Measurements from ENCODE around the gene AIDA. TPM values are rescaled to one million over a fixed set of nuclear protein-coding genes. Genes with fewer than 3 reads are reported as not detected.
"Not testable (repeated sequence)": the region's sequence is repeated elsewhere in the genome, so short reads cannot be mapped to it uniquely, and the experiment has no call there.

Gene AIDA
- total RNA-seq, 4 donors from 2014 or later, result 79.3 to 119 (median 108) TPM

GRCh38 chr1:222691016-222691415 lies 21.3 kb downstream of the AIDA start:
- WGBS, 2 donors (ENCODE audit: low coverage in 1 of 2), result 92% methylated on average over 1 of the region's 1 CpG; no CpG with 5 or more reads in 1 of the 2 donors

GRCh38 chr1:222680080-222680479 lies 32.2 kb downstream of the AIDA start:
- ATAC-seq, result no peak
- Histone ChIP-seq H3K4me1 (no peaks in the 10 kb centered on the region), H3K36me3 (peaks cover 5 to 55% of the 10 kb centered on the region in 2 donors), H3K9me3 (no peaks in the 10 kb centered on the region), H3K27ac (no peak overlapping the region), H3K4me3 (no peak overlapping the region), H3K27me3 (no peaks in the 10 kb centered on the region)
- 60% methylated on average over 1 of the region's 1 CpG; no CpG with 5 or more reads in 1 of the 2 donors for WGBS, 2 donors (ENCODE audit: low coverage in 1 of 2)
- no peak for TF ChIP-seq POLR2A (IDR thresholded peaks at IDR 0.05)

More at GRCh38 chr1:222691016-222691415, 21.3 kb downstream of the AIDA start:
- no peaks in the 10 kb centered on the region for H3K27me3 ChIP-seq
- no peaks in the 10 kb centered on the region for H3K9me3 ChIP-seq
- no peak overlapping the region for H3K27ac ChIP-seq
- TF ChIP-seq EP300 (IDR thresholded peaks at IDR 0.05) (no peak), CTCF (IDR thresholded peaks at IDR 0.05) (no peak), POLR2A (IDR thresholded peaks at IDR 0.05) (no peak), POLR2AphosphoS5 (IDR thresholded peaks at IDR 0.05) (no peak)
- H3K4me1 ChIP-seq, result no peaks in the 10 kb centered on the region
- H3K36me3 ChIP-seq, result peaks cover 5 to 51% of the 10 kb centered on the region in 2 donors
- ATAC-seq, result no peak
- H3K4me3 ChIP-seq, result no peak overlapping the region

- H3K36me3 ChIP-seq, result peaks cover 8 to 74% of the 10 kb centered on the region in 2 donors
Observed at GRCh38 chr1:222670110-222670509, 42.2 kb downstream of the AIDA start.

GRCh38 chr1:222669107-222669506 lies 43.2 kb downstream of the AIDA start:
- peak; percentile 52 for ATAC-seq
- 67% methylated on average over 1 of the region's 2 CpGs; no CpG with 5 or more reads in 1 of the 2 donors for WGBS, 2 donors (ENCODE audit: low coverage in 1 of 2)

More at GRCh38 chr1:222670110-222670509, 42.2 kb downstream of the AIDA start:
- Histone ChIP-seq H3K27ac (peak overlapping the region in 2 of 4 donors; percentile 5 to 44), H3K9me3 (no peaks in the 10 kb centered on the region), H3K4me3 (no peak overlapping the region), H3K27me3 (no peaks in the 10 kb centered on the region), H3K4me1 (peaks cover 0 to 22% (median 0%) of the 10 kb centered on the region in 3 donors)
- TF ChIP-seq EP300 (IDR thresholded peaks at IDR 0.05) (no peak), CTCF (IDR thresholded peaks at IDR 0.05) (no peak), POLR2A (IDR thresholded peaks at IDR 0.05) (no peak), POLR2AphosphoS5 (IDR thresholded peaks at IDR 0.05) (no peak)
- no peak for ATAC-seq
- WGBS, 2 donors (ENCODE audit: low coverage in 1 of 2), result 77 to 100% methylated on average over 1 of the region's 1 CpG

GRCh38 chr1:222668184-222668583 lies 44.1 kb downstream of the AIDA start:
- not testable (repeated sequence) for H3K27me3 ChIP-seq, H3K9me3 ChIP-seq, H3K4me3 ChIP-seq, ATAC-seq
- no CpG with 5 or more reads among the region's 4 CpGs for WGBS, 2 donors (ENCODE audit: low coverage in 1 of 2)
- Histone ChIP-seq H3K36me3 (peaks cover 16 to 74% of the 10 kb centered on the region in 2 donors), H3K27ac (peak overlapping the region in 1 of 4 donors; percentile 55), H3K4me1 (peaks cover 0 to 22% (median 0%) of the 10 kb centered on the region in 3 donors)

More at GRCh38 chr1:222669107-222669506, 43.2 kb downstream of the AIDA start:
- not testable (repeated sequence) for H3K4me3 ChIP-seq, H3K9me3 ChIP-seq, H3K27me3 ChIP-seq, H3K27ac ChIP-seq
- H3K36me3 ChIP-seq, result peaks cover 16 to 74% of the 10 kb centered on the region in 2 donors
- H3K4me1 ChIP-seq, result peaks cover 0 to 22% (median 0%) of the 10 kb centered on the region in 3 donors

GRCh38 chr1:222665964-222666363 lies 46.3 kb downstream of the AIDA start:
- TF ChIP-seq POLR2A (IDR thresholded peaks at IDR 0.05), result no peak
- no peak for TF ChIP-seq CTCF (IDR thresholded peaks at IDR 0.05)
- no peak for TF ChIP-seq EP300 (IDR thresholded peaks at IDR 0.05)
- no peak for TF ChIP-seq POLR2AphosphoS5 (IDR thresholded peaks at IDR 0.05)
- Histone ChIP-seq H3K9me3 (no peaks in the 10 kb centered on the region), H3K4me3 (no peak overlapping the region), H3K27me3 (no peaks in the 10 kb centered on the region), H3K4me1 (peaks cover 0 to 18% (median 0%) of the 10 kb centered on the region in 3 donors), H3K27ac (peak overlapping the region in 1 of 4 donors; percentile 21), H3K36me3 (peaks cover 23 to 74% of the 10 kb centered on the region in 2 donors)
- ATAC-seq, result no peak
- WGBS, 2 donors (ENCODE audit: low coverage in 1 of 2), result 81 to 83% methylated on average over 5 to 7 of the region's 7 CpGs

All from gastroesophageal sphincter (tissue), 4 donors.